Measurements from ENCODE around the gene DNAL1.
A peak's percentile ranks its signal among the peaks of the same experiment; 100 is the strongest.

DNAL1 gene

DNA sequence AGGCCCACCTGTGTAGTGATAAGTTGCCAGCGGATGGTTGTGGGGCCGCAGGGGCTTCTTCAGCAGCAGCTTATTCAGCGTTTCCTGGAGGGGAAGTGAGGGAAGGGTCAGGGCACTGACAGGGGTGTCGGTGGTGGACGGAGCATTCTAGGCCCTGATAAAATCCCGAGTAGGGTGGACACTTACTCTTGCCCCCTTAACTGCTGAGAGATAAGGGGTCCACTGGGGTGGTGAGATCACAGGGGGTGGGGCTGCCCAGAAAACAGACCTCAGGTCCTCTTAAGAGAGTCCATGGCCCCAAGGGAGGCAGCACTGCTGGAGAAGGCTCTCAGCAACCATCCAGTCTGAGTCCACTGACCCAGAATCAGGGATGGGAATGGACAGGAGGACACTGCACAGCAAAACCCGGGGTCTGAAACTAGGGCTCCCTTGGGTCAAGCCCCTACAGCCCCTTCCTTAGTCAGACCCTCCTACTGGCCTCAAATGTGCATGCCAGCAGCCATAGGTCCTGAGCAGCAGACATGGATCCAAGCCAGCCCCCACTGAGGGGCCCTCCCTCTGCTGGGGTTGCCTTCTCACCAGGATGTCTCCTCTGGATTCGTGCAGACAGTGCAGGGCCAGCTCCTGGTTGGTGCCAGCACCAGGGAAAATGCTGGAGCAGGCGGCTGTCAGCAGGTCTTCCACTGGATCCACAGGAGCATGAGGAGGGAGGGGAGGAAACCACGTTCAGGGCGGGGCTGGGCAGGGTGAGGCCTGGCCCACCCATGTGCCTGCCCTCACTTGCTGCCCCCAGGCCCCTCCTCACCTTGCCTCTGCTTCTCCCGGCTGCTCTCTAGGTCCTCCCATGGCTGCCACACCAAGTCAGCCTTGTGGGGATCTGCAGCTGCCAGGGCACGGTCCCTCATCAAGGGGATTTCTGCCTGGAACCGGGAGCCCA lies 81.5 kb downstream of the DNAL1 start:
- no peak for DNase-seq

DNA sequence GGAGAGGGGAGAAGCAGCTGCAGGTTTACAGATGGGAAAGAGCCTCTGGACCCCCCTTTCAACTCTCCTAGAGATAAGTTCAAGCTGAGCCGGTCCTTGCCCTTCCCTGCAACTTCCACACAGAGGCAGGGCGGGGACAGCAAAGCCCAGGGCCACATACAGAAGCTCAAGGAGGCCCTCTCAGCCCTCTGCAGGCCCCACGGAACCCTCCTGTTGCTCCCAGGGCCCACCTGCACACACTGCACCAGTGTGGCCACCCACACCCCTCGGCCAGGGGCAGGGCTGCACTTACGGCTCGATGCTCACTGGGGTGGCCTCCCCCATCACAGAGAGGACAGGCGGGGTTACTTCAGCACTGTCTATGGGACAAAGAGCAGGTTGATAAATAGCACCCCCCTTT lies 82.4 kb downstream of the DNAL1 start:
- no peak for DNase-seq

DNA sequence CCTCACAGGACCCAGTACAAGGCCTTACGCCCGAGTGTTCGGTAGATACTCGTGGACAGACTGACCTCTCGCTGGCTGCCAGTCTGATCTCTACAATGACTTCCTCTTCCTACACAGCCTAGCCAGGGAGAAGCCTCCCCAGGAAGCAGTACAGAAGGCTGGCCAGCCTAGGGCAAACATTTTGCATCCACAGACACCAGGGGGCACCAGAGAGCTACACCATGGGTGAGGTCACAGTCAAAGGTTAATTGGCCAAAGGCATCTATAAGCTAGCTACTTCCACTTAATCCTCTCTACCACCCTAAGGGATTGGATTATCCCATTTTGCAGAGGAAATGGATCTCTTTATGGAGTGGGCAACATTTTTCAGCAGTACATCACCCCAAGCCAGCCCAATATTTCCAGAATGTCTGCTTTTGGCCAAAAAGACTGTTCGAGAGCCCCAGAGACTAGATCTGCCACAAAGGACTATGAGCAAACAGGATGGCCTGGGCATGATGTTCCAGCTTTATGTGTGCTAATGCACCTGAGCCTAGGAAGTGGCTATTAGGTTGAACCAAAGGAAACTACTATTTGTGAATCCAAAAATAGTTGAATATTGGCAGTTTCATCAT lies 84.0 kb downstream of the DNAL1 start:
- DNase-seq: peak; percentile 86

- DNase-seq: no peak
These were observed 84.9 kb downstream of the DNAL1 start for GRCh38 chr14:73729556-73730265.

- DNase-seq: no peak
These were observed 86.3 kb downstream of the DNAL1 start for GRCh38 chr14:73731111-73731510.

- DNase-seq: no peak
These were observed 87.2 kb downstream of the DNAL1 start for GRCh38 chr14:73732006-73732405.

DNA sequence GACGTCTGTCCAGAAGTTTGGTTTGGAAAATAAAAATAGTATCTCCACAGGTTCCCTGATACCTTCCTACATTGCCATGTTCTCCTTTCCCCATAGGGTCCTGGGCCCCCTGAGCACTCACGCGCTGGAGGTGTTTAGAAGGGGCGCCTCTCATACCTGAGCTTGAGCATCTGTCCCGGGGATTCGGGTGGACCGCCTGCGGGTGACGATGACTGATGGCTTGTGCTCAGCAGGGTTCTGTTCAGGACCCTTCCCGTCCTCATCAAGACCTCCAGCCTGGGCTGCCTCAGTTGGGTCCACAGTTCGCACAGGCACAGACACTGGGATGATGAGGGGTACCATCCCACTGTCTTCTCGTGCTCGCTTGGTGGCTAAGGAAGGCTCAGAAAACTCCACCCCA lies 92.1 kb downstream of the DNAL1 start:
- DNase-seq: no peak

GRCh38 chr14:73738518-73739173 lies 93.9 kb downstream of the DNAL1 start:
- DNase-seq: peak; percentile 14

GRCh38 chr14:73739174-73739898 lies 94.5 kb downstream of the DNAL1 start:
- no peak for DNase-seq

DNA sequence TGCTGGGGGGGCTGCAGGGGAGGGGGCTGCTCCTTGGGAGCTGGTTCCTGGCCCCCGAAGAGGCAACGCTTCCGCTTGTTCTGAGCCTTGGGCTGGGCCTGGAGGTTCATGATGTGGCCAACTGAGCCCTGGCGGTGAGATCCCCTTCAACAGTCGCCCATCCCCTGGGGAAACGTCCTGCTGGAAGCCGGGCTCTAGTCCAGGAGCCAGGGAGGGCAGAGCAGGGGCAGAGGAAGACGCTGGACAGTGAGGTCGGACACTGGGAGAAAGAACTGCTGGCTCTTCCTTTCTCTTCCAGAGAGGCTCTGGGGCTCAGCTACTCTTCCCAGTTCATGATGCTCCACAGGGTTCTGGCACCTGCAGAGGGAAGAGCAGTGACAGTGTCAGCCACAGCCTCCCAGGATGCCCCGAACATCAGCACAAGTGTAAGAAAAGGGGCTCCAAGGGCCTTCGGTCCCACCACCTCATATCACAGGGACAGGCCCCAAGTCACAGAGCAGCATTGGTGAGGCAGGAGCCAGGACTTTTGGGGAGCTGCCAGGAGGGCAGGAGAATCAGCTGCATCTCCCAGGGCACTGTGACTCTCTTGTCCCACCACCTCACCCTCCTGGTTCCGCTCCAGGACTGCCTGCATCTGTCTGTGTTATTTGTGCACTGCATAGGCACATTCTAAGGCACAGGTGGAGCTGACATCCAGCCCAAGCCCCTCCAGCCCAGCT lies 95.3 kb downstream of the DNAL1 start:
- no peak for DNase-seq

DNA sequence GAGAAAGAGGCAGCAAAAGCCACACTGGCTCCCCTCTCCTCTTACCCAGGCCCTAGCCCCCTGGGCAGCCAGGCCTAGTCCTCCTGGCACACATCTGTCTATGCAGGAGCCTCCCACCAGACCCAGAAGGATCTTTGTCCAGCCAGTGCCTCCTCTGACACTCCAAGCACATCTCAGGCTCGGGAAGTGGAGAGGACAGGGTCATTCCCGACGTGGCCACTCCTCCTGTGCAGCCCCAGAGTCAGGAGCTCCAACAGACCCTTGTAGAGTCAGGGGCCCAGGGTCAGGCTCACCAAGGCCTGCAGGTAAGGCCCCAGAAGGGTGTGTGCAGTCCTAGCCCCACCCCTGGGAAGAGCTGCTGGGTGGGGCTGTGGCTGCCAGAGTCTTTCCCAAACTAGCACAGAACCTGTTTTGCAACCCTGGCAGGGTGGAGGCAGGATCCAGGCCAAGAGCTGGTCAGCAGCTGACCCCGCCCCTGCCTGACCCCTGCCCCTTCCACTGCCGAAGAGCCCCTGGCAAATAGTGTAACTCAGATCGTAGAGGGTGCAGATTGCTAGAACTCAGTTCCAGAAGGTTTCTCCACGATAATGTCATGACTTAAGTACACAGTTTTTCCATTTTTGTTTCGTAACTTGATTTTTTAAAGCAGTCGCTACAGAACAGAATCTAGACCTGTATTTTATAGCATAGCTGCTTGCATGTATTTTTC lies 96.0 kb downstream of the DNAL1 start:
- DNase-seq: peak; percentile 24

DNA sequence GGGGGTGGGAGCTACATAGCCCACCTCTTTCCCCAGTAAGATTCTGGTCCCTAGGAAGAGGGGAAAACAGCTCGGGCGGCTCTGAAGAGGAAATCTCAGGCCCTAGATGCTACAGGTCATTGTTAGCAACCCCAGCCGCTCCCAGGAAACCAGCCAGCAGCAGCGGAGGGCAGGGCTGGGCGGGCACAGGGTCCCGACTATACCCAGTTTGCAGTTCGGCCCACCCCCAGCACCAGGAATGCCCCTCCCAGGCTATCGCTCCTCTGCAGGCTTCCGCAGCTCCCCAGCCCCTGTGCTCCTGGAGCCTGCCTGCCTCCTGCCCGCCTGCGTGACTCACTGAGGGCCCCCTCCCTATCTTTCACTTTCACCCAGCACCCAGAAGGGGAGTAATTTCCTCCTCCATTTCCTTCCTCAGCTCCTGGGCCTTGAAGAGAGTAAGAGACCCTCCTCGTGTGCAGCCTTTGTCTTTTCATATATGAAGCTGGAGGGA lies 96.6 kb downstream of the DNAL1 start:
- DNase-seq: peak; percentile 64

- peak; percentile 34 for DNase-seq
These were observed 97.2 kb downstream of the DNAL1 start for GRCh38 chr14:73741876-73742519.

DNA sequence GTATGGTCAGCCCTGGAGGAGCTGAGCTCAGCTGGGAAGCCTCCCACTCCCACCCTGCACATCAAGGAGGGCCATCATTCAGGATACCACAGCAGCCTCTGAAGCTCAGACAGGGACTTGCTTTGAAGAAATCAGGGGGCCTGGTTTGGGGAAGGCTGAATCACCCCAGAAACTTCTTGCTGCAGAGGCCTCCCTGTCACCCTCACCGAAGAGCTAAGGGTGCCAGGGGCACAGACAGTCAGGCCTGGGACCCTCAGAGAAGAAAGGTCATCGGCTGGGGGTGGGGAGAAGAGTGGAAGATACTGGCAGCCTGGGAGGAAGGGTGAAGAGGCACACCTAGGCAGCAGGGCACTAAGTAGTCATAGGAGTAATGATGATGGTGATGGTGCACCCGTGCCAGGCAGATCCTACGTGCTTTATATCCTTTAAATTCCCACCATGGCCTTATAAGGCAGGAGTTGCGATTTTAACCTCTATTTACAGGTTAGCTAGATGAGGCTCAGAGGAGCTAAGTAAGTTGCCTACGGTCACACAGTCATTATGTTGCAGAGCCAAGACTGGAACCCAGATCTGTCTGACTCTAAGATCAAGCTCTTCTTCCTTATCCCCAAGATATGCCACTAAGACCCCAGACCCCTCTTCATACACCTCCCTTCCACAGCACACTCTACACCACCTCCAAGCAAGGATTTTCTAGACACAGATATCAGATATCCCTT lies 97.9 kb downstream of the DNAL1 start:
- no peak for DNase-seq

- peak; percentile 65 for DNase-seq
These were observed 98.7 kb downstream of the DNAL1 start for GRCh38 chr14:73743431-73743931.

DNA sequence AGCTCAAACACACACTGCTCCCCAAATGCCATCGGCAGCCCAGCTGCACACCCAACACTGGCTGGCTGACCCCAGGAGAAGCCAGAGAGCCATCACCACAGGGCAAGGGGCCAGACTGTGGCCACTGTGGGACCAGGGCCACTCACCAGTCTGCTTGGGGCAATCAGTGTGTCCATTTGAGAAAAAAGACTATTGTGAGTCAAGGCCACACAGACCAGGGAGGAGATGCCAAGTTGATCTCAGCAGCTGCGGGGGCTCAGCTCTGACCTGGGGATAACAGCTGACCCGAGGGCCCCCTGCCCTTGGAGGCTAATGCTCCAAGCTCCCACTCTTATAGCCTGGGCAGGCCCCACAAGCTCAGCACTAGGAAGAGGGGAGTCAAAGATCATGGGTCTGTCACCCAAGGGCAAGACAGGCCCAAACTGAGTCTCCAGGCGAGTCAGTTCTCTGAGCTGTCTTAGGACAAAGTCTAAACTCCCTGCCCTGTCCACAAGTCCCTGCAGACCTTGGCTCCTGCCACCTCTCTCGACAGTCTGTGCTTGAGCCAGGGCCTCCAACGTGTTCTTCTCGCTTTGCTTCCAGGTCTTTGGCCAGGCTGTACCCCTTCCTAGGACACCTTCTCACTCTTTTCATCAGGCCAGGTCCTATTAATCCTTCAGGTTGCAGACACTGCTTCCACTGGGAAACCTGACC lies 99.5 kb downstream of the DNAL1 start:
- peak; percentile 14 for DNase-seq

GRCh38 chr14:73744874-73745529 lies 100.2 kb downstream of the DNAL1 start:
- peak; percentile 15 for DNase-seq

Data from right hindlimb (tissue), 1 donor.